Stimulated activated CD4-positive, alpha-beta T cell treated with anti-CD3 and anti-CD28 coated beads, TNF-alpha, amount 100 ng/mL, for 1 hour (primary cell): ENCODE measurements around the gene ARL4A.

Experiments used
- DNase-seq, 3 donors: peaks; one replicate each; pipeline ENCODE4 v3.0.0-alpha.2; 2020; ENCODE audit warnings: low read depth in 3 of 3, low spot score in 1 of 3

Gene ARL4A

DNA sequence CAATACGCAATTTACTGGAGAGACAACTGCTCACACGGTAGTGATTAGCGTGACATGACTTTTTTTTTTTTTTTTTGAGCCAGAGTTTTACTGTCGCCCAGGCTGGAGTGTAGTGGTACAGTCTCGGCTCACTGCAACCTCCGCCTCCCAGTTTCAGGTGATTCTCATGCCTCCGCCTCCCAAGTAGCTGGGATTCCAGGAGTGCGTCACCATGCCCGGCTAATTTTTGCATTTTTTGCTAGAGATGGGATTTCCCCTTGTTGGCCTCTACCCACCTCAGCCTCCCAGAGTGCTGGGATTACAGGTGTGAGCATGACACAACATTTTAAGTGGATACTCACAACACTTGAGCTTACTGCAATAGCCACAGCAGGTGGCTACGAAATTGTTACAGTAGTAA, 11.9 kb downstream of the ARL4A start:
- DNase-seq, result no peak

DNA sequence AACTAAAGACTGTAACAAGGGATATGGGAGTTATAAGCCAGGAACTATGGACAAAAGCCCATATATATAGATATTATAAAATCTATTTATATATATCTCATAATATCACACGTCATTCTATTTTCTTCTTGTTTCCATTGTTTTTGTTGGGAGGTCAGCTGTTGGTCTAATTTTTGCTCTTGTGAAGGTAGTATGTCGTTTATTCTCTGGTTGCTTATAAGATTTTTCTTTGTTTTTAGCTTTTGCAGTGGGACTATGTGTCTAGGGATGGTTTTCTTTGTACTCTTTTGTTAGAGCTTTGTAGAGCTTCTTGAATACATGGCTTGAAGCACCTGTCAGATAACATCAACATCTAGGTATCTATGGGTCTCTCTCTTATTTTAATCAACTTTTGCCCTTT, 14.0 kb downstream of the ARL4A start:
- DNase-seq, result no peak

DNA sequence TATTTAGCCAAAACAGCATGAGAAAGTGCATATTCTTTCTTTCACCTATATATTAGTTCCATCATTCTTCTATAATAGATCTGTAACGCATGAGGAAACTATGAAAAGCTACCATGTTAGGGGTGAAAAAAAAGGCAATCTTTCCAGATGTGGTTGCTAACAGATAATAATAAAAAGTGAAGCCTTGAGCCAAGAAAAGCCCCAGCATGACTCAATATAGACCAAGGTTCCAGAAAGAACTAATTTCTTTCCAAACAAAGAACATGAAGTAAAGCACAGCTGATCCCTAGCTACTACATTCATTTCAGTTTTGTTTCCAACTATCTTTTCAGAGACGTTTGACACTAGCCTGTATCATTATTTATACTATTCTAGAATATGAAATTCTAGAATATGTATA, 16.4 kb downstream of the ARL4A start:
- no peak for DNase-seq

GRCh38 chr7:12705878-12706277, 18.4 kb downstream of the ARL4A start:
- DNase-seq, result no peak

DNA sequence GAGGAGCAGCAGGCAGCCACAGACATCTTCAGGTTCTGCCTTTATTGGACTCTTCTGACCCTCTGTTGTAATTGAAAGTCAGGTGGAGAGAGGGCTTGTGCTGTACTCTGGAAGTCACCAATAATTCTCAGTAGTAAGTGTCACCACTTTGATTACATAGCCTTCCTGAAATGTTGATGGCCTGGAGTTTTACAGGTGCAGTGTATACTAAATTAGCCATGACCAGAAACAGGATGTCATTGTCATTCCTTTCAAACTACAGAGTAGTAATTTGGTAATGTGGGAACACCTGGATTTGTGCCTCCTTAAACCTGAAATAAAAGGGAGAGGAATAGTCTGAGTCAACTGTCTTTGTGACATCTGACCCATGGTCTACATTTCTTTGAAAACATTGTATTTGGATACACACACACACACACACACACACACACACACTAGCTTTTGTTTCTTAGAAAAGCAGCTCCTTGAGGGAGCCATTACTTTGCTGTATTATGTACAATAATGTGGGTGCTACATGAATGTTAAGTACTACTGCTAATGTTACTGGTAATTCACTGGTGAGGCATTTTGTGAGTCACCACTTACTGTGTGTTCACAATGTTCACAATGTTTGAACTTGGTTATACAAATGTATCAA, 19.6 kb downstream of the ARL4A start:
- no peak for DNase-seq

DNA sequence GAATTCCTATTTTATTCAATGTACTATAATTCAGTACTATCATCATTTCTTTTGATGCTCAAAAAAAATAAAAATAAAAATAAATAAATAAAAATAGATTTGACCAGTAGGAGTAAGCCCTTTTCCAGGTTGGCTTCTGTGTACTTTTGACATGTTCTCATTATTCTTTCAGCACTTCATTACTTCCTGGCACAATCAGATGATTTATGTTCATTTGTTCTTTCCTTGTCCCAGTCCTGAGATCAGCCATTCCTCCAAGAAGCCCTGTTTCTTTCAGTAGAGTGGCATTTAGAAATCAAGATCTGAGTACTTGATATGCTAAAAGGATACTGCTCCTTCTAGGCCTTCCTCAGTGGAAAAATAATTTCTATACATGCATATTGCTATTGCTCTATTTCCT, 20.9 kb downstream of the ARL4A start:
- DNase-seq, result no peak

GRCh38 chr7:12709726-12710502, 22.5 kb downstream of the ARL4A start:
- no peak for DNase-seq

GRCh38 chr7:12711124-12711523, 23.7 kb downstream of the ARL4A start:
- no peak for DNase-seq

- no peak for DNase-seq
Measured at GRCh38 chr7:12712236-12712635, 24.8 kb downstream of the ARL4A start.

GRCh38 chr7:12713625-12714378, 26.4 kb downstream of the ARL4A start:
- no peak for DNase-seq

DNA sequence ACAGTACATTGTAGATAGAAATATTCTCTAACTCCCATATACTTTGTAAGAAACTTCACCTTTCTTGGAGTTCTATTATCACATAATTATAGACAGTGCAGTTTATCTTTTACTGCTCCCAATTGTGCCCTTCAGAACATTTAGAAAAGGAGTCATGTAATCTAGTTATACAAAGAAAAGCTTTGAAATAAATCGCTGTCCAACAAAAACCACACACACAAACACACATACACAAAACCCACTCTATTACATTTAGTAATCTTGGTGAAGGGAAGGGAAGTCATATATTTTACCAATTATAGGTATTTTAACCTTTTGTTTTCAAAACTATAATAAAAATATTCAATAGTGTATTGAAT, 26.9 kb downstream of the ARL4A start:
- no peak for DNase-seq

- DNase-seq, result no peak
Measured at GRCh38 chr7:12715372-12716133, 28.1 kb downstream of the ARL4A start.

- DNase-seq, result no peak
Measured at GRCh38 chr7:12716134-12716681, 28.8 kb downstream of the ARL4A start.

DNA sequence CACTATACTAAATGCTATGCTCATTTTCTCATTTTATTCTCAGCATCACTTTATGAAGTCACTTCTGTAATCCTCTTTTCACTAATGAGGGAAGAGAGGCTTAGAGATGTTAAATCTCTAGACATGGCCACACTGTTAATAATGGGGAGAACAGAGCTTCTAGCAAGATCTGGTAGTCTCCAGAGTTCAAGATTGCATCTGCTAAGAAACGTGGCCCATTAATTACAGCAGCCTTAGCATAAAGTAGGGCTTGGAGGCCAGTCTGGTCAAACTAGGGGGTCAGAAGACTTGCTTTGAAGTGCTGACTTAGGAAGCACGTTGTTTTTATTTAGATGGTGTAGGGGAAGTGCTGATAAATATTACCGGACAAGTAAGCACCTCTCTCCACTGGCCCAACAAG, 29.3 kb downstream of the ARL4A start:
- DNase-seq, result no peak

GRCh38 chr7:12719141-12719919, 31.9 kb downstream of the ARL4A start:
- no peak for DNase-seq

DNA sequence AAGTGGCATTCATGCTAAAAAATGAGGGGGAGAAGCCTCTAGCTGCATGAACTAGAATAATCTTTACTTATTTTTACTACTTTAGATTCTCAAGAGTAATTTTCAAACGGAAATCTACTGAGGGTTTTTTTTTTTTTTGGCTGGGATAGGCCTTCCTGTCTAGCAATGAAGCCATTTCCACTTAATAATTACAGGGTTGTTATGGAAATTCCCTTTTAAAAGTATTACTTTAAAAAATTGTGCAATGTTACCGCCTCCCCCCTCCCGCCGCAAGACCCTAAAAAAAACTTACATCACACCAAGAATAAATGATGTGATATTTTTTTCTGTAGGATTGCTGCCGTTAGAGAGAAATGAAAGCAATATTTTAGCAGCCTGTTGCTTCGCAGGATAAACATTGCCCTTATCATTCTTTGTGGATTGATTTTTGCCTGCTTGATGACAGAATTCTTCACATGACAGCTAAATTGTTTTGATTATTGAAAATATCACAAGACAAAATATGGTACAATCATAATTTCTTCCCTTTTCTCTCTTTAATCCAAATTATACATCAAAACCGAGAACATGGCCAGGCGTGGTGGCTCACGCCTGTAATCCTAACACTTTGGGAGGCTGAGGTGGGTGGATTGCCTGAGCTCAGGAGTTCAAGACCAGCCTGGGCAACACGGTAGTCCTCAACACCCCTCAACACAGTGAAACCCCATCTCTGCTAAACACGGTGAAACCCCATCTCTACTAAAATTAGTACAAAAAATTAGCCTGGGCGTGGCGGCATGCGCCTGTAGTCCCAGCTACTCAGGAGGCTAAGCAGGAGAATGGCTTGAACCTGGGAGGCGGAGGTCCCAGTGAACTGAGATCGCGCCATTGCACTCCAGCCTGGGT, 32.8 kb downstream of the ARL4A start:
- no peak for DNase-seq

DNA sequence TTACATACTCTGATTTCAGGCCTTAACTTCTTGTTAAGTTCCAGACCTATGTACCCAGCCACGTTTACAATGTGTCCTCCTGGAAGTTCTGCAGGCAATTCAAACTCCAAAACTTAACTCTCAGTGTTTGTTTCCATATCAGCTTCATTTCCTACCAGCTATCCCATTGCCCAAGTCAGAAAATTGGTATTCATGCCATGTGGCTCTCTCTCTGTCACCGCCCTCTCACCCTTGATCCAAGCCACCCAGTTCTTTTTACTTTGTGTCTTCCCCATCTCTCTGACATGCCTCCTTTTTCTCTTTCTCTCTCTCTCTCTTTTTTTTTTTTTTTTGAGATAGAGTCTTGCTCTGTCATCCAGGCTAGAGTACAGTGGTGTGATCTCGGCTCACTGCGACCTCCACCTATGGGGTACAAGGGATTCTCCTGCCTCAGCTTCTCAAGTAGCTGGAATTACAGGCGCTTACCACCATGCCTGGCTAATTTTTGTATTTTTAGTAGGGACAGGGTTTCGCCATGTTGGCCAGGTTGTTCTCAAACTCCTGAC, 33.9 kb downstream of the ARL4A start:
- DNase-seq, result no peak

GRCh38 chr7:12722136-12722535, 34.7 kb downstream of the ARL4A start:
- no peak for DNase-seq
